Ascending aorta (tissue), 2 donors: ENCODE data around the gene MAP3K14. TPM values are rescaled to one million over a fixed set of nuclear protein-coding genes. Genes with fewer than 3 reads are reported as not detected.

Source experiments
- DNase-seq, 2 donors: peaks; one replicate each; pipeline ENCODE4 v3.0.0-alpha.2; 2019; ENCODE audit warnings: low spot score in 2 of 2
- H3K27ac ChIP-seq, 2 donors: fragments of 200-600 bp; sonication (generic); one replicate each; pipeline ENCODE4 v1.5.1; 2016 to 2017; ENCODE audit warnings: mild to moderate bottlenecking in 1 of 2
- H3K27me3 ChIP-seq: fragments of 200-600 bp; sonication (generic); one replicate; pipeline ENCODE4 v1.5.1; 2017
- H3K36me3 ChIP-seq, 2 donors: fragments of 200-600 bp; sonication (generic); one replicate each; pipeline ENCODE4 v1.5.1; 2016
- H3K4me1 ChIP-seq, 2 donors: fragments of 200-600 bp; sonication (generic); one replicate each; pipeline ENCODE4 v1.5.1; 2016 to 2017; ENCODE audit warnings: mild to moderate bottlenecking in 1 of 2
- H3K4me3 ChIP-seq, 2 donors: fragments of 200-600 bp; sonication (generic); one replicate each; pipeline ENCODE4 v1.5.1; 2016 to 2017; ENCODE audit warnings: mild to moderate bottlenecking in 1 of 2
- H3K9me3 ChIP-seq, 2 donors: fragments of 200-600 bp; sonication (generic); one replicate each; pipeline ENCODE4 v1.5.1; 2016
- intact Hi-C: fragments of 100-400 bp; cut with DNase I; formaldehyde crosslinking; loops from one replicate; pipeline ENCODE4 v1.15.1; 2023
- total RNA-seq: library from RNA; depleted of rRNA; stranded (reverse); fragments of >200 nt; gene quantifications from one replicate; pipeline ENCODE4 v1.1.0, GENCODE V29; 2016
- TF ChIP-seq, protein P1 (sequence below), 3 experiments: fragments of 200-600 bp in 2 of 3; fragments of 450-650 bp in 1 of 3; sonication (generic) in 2 of 3; IDR thresholded peaks; one replicate each; pipeline ENCODE4 v1.5.1; 2016 to 2019; ENCODE audit warnings: antibody characterized with exemption in 3 of 3, mild to moderate bottlenecking in 1 of 3, moderate library complexity in 1 of 3

Gene MAP3K14
- total RNA-seq, 1 donor from 2014 or later: 7.7 TPM

- peaks cover 0 to 3% of the 10 kb centered on the region in 2 donors for H3K4me1 ChIP-seq
- H3K27me3 ChIP-seq: no peaks in the 10 kb centered on the region
- TF ChIP-seq, protein P1, sequence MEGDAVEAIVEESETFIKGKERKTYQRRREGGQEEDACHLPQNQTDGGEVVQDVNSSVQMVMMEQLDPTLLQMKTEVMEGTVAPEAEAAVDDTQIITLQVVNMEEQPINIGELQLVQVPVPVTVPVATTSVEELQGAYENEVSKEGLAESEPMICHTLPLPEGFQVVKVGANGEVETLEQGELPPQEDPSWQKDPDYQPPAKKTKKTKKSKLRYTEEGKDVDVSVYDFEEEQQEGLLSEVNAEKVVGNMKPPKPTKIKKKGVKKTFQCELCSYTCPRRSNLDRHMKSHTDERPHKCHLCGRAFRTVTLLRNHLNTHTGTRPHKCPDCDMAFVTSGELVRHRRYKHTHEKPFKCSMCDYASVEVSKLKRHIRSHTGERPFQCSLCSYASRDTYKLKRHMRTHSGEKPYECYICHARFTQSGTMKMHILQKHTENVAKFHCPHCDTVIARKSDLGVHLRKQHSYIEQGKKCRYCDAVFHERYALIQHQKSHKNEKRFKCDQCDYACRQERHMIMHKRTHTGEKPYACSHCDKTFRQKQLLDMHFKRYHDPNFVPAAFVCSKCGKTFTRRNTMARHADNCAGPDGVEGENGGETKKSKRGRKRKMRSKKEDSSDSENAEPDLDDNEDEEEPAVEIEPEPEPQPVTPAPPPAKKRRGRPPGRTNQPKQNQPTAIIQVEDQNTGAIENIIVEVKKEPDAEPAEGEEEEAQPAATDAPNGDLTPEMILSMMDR (IDR thresholded peaks at IDR 0.05): no peak
- no peak overlapping the region for H3K4me3 ChIP-seq
- H3K27ac ChIP-seq: no peak overlapping the region
- DNase-seq: no peak
- no peaks in the 10 kb centered on the region for H3K9me3 ChIP-seq
- intact Hi-C loops: no loop called here
- peaks cover 14% of the 10 kb centered on the region in 2 donors for H3K36me3 ChIP-seq
Measured at GRCh38 chr17:45260204-45260783, 56.5 kb downstream of the MAP3K14 start.

DNA sequence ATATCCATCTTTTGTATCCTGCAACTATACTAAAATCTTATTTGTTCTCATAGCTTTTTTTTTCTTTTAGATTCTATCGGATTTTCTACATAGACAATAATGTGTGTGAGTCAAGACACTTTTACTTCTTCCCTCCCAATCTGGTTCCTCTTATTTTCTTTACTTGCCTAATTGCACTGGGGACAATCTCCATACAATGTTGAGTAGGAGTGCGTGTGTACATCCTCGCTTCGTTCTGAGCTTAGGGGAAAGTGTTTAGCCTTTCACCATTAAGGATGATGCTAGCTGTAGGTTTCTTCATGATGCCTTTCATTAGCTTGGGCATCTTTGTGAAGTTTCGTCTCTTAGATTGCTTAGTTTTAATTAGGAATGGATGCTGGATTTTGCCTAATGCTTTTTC, 57.8 kb downstream of the MAP3K14 start:
- Histone ChIP-seq H3K4me1 (peaks cover 0 to 3% of the 10 kb centered on the region in 2 donors), H3K4me3 (no peak overlapping the region), H3K9me3 (no peaks in the 10 kb centered on the region), H3K36me3 (peaks cover 2 to 3% of the 10 kb centered on the region in 2 donors), H3K27ac (no peak overlapping the region), H3K27me3 (no peaks in the 10 kb centered on the region)
- DNase-seq: no peak
- TF ChIP-seq, protein P1 (IDR thresholded peaks at IDR 0.05): no peak
- intact Hi-C loops: no loop called here

DNA sequence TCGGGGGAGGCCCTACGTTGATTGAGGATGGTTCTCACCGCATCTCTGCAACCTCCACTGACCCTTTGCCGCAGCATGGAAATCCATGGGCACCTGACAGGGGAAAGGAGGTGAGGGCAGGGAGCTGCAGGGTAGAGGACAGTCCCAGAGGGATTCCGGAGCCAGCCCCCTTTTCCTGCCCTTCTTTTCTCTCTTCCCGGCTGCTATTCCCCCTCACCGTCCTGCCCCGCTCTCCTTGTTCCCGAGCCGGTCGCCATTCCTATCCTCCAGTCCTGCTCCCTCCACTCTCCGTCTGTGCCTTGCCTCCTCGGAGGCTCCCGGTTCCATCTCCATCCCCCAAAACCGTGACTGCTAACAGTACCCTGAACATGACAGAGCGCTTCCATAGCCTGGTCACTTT, 59.7 kb downstream of the MAP3K14 start:
- DNase-seq: no peak
- Histone ChIP-seq H3K27ac (no peak overlapping the region), H3K36me3 (no peaks in the 10 kb centered on the region), H3K27me3 (no peaks in the 10 kb centered on the region), H3K4me1 (peaks cover 0 to under 1% of the 10 kb centered on the region in 2 donors), H3K4me3 (no peak overlapping the region), H3K9me3 (no peaks in the 10 kb centered on the region)
- intact Hi-C loops: no loop called here
- TF ChIP-seq, protein P1 (IDR thresholded peaks at IDR 0.05): no peak

DNA sequence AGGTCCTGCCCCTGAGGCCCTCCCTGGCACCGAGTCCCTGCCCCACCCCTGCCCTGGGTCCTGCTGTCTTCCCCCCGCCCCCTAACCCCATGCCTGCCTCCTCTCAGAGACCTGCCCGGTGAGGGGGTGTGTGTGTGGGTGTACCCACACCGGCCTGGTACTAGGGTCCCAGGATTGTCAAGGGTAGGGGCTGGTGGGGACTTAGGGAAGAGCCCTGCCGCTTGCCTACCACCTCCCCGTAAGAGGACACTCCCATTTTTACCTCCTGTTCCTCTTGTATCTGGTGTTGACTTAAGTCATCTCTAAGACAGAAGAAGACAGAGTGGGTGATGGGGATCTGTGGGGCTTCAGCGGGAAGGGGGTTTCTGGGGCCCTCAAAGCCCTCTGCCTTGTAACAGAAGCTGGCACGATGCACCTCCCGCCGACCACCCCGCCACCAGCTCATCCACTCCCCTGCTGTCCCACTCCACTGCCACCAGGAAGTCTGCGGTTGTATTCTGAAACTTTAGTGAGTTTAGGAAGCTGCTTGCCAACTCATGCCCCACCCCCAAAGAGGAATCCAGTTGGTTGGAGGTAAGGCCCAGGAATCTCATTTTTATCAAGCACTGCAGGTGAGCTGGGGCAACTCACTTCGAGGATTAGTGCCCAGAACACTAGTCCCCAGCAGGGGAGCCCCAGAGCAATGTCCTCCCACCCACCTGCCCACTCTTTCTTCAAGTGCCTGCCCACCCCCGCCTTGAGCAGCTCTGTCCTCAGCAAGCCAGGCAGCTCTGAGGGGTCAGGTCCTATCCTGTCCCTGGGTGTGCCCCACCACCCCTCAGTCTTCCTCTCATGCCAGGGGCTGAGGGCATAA, 60.5 kb downstream of the MAP3K14 start:
- H3K36me3 ChIP-seq: no peaks in the 10 kb centered on the region
- TF ChIP-seq, protein P1 (IDR thresholded peaks at IDR 0.05): no peak
- H3K27me3 ChIP-seq: no peaks in the 10 kb centered on the region
- no peak overlapping the region for H3K4me3 ChIP-seq
- no peak for DNase-seq
- H3K4me1 ChIP-seq: no peaks in the 10 kb centered on the region
- no peaks in the 10 kb centered on the region for H3K9me3 ChIP-seq
- no peak overlapping the region for H3K27ac ChIP-seq
- intact Hi-C loops: no loop called here

- Histone ChIP-seq H3K4me1 (no peaks in the 10 kb centered on the region), H3K4me3 (no peak overlapping the region), H3K27me3 (no peaks in the 10 kb centered on the region), H3K36me3 (no peaks in the 10 kb centered on the region), H3K27ac (no peak overlapping the region), H3K9me3 (no peaks in the 10 kb centered on the region)
- no peak for DNase-seq
- intact Hi-C loops: no loop called here
- TF ChIP-seq, protein P1 (IDR thresholded peaks at IDR 0.05): no peak
Measured at GRCh38 chr17:45255358-45255757, 61.5 kb downstream of the MAP3K14 start.
